SK-MEL-5 (cell line): ENCODE results near the gene PSMD1. TPM values are rescaled to one million over a fixed set of nuclear protein-coding genes. Genes with fewer than 3 reads are reported as not detected.
A peak's percentile ranks its signal among the peaks of the same experiment; 100 is the strongest.
"Not testable (repeated sequence)": the region's sequence is repeated elsewhere in the genome, so short reads cannot be mapped to it uniquely, and the experiment has no call there.

Experiments
- DNase-seq: peaks from one replicate; pipeline ENCODE4 v3.0.0-alpha.2; 2016; ENCODE audit warnings: low read depth, low spot score
- in situ Hi-C: cut with HindIII; loops from 2 replicates; pipeline ENCODE4 v1.10.0; 2016; ENCODE audit warnings: low sequenced_read_pairs, high pct_unique_total_duplicates, low pct_unique_long_range_greater_than_20kb
- total RNA-seq: library from RNA; depleted of rRNA; stranded (reverse); fragments of >200 nt; shearing (Covaris generic); gene quantifications from 2 replicates; pipeline ENCODE4 v1.2.3, GENCODE V29; 2014

Gene PSMD1
- total RNA-seq, 1 experiment from 2014 or later = 108 TPM

DNA sequence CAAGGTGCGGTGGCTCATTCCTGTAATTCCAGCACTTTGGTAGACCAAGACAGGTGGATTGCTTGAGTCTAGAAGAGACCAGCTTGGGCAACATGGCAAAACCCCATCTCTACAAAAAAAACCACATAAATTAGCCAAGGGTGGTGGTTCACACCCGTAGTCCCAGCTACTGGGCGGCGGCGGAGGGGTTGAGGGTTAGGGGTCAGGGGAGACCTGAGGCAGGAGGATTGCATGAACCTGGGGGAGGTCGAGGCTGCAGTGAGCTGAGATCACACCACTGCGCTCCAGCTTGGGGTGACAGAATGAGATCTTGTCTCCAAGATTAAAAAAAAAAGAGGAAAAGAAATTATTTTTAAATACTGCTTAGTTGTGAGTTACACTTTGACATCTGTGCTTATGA, 69.5 kb downstream of the PSMD1 start:
- in situ Hi-C loops = no loop called here
- DNase-seq = no peak

DNA sequence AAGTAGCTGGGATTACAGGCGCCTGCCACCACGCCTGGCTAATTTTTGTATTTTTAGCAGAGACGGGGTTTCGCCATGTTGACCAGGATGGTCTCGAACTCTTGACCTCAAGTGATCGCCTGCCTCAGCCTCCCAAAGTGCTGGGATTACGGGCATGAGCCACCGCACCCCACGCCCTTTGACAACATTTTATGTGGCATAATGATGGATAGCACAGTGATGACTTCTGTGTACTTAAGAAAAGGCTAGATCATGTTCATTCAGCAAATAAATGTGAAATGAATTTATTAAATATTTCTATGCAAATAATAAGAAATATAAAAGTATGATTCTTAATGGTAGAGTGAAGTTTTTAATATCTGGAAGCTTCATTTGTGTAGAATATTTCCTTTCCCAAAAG, 70.8 kb downstream of the PSMD1 start:
- in situ Hi-C loops = no loop called here
- no peak for DNase-seq

- no peak for DNase-seq
- in situ Hi-C loops = no loop called here
Measured at GRCh38 chr2:231127936-231128335, 71.3 kb downstream of the PSMD1 start.

GRCh38 chr2:231128541-231128940, 71.9 kb downstream of the PSMD1 start:
- in situ Hi-C loops = no loop called here
- no peak for DNase-seq

DNA sequence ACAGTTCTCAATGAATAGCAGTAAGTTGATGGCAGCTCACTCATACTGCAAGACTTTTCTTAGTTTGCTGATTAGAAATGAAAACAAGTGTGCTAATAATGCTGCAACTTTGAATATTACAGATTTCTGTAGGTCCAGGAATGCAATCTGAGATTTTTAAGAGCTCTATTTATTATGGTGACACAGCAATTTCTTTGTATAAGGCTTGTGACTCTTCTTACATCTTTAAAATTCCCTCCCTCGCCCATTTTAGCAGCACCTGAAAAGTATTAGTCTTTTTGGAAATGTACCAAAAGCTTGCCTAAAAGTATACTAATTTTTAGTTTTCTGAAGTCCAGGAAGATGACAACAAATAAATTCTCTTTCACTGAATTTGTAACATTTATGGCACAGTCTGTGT, 72.5 kb downstream of the PSMD1 start:
- no peak for DNase-seq
- in situ Hi-C loops = no loop called here

- in situ Hi-C loops = no loop called here
- DNase-seq = no peak
Measured at GRCh38 chr2:231130336-231131056, 73.8 kb downstream of the PSMD1 start.

DNA sequence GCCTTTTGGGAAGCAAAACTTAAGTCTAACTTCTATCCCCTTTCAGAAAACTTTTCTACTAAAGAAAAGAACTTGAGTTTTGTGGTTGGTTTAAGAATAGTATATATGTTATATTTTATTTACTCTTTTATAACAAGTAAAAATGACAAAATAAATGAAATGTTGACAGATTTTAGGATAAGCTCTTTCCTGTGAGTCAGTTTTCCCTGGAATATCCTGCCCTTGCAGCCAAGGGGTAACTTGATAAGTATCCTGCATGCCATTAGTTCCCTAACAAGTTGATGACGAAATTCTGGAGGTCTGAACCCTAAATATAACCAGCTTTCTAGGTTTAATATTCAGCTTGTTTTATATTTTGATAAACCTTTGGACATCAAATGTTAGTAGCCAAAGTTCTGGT, 75.5 kb downstream of the PSMD1 start:
- in situ Hi-C loops = no loop called here
- no peak for DNase-seq

GRCh38 chr2:231133365-231134099, 76.9 kb downstream of the PSMD1 start:
- in situ Hi-C loops = no loop called here
- no peak for DNase-seq

- no peak for DNase-seq
- in situ Hi-C loops = no loop called here
Measured at GRCh38 chr2:231134910-231135655, 78.4 kb downstream of the PSMD1 start.

- in situ Hi-C loops = no loop called here
- no peak for DNase-seq
Measured at GRCh38 chr2:231138699-231139098, 82.0 kb downstream of the PSMD1 start.

DNA sequence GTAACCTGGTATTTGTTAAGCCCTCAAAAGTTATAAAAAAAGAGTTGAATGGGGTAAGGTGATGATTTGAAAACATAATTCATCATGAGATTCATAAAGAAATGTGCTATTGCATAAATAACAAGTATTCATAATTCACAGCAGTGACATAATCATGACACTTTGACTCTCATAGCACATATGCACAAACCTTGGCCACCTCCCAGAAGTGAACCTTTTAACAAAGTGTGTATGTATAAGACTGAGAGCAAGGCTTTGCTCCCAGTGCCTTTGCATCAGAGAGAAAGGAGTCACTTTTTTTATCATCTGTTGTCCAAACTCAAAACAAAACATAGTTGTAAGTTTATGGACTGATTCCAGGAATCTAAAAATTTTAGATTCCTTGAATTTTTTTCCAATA, 83.1 kb downstream of the PSMD1 start:
- DNase-seq = no peak
- in situ Hi-C loops = no loop called here

DNA sequence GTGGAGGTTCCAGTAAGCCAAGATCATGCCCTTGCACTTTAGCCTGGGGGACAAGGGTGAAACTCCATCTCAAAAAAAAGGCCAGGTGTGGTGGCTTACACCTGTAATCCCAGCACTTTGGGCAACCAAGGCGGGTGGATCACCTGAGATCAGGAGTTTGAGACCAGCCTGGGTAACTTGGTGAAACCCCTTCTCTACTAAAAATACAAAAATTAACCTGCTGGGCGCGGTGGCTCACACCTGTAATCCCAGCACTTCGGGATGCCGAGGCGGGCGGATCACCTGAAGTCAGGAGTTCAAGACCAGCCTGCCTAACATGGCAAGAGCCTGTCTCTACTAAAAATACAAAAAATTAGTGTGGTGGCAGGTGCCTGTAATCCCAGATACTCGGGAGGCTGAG, 84.1 kb downstream of the PSMD1 start:
- in situ Hi-C loops, DNase-seq: not testable (repeated sequence)

DNA sequence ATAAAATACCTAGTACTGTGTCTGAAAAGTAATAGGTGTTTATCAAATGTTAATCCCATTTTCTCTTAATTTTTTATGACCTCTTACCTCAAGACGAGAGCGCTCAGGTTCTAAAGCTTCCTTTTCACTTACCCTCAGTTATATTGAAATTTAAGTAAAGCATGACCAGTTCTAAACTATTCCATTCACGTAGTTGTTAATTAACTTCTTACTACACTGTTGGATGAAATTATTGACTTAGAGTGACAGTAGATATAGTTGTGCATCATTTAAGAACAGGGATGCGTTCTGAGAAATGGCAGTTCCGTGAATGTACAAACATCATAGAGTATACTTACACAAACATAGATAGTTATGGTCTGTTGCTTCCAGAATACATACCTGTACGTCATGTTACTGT, 88.2 kb downstream of the PSMD1 start:
- in situ Hi-C loops = no loop called here
- DNase-seq = no peak

DNA sequence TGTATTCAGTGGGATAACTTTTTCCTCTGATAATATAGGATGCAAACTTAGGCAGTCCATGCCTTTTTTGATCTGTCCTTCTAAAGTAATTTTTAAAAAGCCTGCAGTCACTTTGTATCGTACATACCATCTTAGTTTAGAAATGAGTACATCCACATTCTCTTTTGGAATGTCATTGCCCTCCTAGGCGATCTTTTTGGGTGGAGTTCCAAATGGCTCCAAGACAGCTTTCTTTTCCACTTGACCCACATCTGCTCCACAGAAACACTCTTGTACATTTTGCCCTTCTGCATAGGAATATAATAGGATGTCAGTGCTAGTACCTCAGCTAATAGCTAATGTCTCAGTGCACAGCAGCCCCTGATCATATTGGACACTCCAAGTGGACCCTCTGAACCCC, 90.0 kb downstream of the PSMD1 start:
- DNase-seq = no peak
- in situ Hi-C loops = no loop called here

DNA sequence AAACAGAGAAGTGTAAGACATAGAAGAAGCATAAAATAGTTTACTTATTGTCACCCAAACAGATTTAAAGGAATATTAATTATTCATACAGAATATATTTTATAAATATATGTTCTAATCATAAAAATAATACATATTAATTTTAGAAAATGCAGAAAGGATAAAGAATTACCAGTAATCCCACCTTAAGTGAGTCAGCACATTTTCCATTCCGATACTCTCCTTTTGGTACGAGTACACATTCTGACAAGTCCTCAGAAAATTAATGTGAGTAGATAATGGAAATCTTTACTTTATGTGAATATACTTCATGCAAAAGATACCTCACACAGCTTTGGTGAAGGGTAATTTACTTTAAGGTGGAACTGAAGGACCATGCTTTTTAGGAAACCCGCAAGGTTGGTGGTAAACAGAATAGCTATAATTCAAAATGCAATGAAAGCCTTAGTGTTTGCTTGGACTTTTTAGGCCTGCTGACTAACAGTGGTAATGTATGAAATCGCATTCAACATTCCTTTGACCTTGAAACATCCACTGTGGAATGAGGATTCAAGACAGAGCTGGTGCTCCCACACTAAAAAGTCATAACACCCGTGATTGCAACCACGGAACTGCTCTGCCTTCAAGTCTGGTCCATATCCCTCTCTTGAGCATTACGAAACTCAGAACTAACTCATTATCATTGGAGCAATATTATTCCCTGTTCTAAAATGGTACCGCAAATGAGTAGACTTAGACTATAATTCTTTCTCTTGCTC, 96.3 kb downstream of the PSMD1 start:
- DNase-seq = peak; percentile 40

DNA sequence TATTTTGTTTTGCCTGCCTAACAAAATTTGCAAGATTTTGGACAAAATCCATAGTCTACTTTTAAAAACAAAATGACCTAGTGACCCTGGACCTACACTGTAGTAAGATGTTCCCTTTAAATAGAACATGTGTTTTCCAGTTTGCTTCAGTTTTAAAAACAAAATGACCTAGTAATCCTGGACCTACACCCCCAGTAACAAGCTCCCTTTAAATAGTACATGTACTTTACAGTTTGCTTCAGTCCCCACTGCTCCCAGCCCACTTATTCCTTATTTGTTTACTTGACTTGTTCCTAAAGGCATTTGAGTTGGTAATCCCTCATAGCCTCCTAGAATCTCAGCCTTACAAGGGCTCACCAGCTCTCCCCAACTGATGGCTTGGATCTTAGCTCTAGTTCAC, 102.6 kb downstream of the PSMD1 start:
- in situ Hi-C loops = no loop called here
- no peak for DNase-seq

More for the DNA sequence above, 96.3 kb downstream of the PSMD1 start:
- in situ Hi-C loops = no loop called here

DNA sequence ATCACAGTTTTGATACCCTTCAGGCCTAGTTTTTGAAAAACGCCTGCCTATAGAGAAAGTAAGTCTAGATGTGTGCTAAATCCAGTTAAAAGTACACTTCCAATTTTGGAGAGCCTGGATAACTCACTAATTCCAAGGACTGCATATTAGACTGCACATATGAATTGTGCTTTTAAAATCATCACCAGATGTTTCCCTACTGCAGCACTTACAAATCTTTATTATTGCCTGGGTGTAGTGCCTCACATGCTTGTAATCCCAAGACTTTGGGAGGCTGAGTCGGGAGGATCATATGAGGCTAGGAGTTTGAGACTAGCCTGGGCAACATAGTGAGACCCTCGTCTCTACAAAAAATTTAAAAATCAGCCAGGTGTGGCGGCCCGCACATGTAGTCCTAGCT, 104.0 kb downstream of the PSMD1 start:
- in situ Hi-C loops = no loop called here
- no peak for DNase-seq

GRCh38 chr2:231161252-231161839, 104.7 kb downstream of the PSMD1 start:
- in situ Hi-C loops = no loop called here

More at GRCh38 chr2:231161252-231161839, 104.7 kb downstream of the PSMD1 start:
- peak; percentile 6 for DNase-seq
